ENCODE data around the gene PSMB7.

PSMB7 gene

DNA sequence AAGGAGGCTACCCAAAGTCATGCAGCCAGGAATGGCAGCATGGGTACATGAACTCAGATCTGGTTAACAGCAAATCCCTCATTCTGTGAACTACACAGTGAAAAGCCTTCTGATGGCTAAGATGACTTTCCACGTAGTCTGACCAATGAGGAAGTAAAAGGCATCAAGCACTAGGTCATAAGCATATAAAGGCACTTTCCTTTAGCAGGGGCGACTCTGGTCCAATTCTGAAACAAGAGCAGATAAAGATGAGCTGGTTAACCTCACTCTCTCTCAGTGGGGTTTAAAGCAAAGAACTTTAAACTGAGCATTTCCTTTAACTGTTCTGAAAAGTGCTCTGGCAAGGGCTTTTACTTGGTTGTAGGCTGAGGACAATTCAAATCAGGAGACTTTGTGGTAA is 21.1 kb downstream of the PSMB7 start:
- in situ Hi-C loops (cut with MboI; ENCODE audit: low sequenced_read_pairs, unreplicated experiment), result no loop called here
- TF ChIP-seq, protein P1, sequence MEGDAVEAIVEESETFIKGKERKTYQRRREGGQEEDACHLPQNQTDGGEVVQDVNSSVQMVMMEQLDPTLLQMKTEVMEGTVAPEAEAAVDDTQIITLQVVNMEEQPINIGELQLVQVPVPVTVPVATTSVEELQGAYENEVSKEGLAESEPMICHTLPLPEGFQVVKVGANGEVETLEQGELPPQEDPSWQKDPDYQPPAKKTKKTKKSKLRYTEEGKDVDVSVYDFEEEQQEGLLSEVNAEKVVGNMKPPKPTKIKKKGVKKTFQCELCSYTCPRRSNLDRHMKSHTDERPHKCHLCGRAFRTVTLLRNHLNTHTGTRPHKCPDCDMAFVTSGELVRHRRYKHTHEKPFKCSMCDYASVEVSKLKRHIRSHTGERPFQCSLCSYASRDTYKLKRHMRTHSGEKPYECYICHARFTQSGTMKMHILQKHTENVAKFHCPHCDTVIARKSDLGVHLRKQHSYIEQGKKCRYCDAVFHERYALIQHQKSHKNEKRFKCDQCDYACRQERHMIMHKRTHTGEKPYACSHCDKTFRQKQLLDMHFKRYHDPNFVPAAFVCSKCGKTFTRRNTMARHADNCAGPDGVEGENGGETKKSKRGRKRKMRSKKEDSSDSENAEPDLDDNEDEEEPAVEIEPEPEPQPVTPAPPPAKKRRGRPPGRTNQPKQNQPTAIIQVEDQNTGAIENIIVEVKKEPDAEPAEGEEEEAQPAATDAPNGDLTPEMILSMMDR (IDR thresholded peaks at IDR 0.05; ENCODE audit: borderline replicate concordance, control extremely low read depth, extremely low read depth, insufficient read depth, missing control alignments), result no peak
- DNase-seq (ENCODE audit: low spot score), result peak; percentile 45

DNA sequence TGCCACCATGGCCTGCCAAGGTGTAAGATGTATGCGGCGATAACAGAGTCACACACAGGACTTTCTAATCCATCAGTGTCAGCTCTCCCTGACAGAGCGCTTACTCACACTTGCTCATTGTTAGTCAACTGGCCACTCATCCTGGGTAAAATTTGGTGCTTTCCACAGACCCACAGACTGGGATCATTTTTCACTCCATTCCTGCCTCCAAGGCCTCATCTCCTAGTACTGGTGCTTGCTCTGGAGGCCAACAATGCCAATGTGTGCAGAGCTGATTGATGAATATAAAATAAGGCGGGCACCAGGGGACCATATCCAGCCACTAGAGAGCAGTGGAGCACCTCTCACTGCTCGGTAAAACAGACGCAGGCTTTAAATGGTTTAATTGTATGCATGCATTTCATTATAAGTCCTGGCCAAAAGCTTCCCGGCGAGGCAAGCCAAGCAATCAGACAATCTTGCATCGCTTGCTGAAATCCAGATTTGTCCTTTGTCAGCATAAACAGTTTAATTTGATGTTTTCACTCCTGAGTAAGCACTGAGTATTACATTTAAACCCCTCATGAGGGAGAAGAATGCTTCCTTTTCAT is 22.3 kb downstream of the PSMB7 start:
- no peak for DNase-seq (ENCODE audit: low spot score)
- in situ Hi-C loops (cut with MboI; ENCODE audit: low sequenced_read_pairs, unreplicated experiment), result no loop called here
- TF ChIP-seq, protein P1 (IDR thresholded peaks at IDR 0.05; ENCODE audit: borderline replicate concordance, control extremely low read depth, extremely low read depth, insufficient read depth, missing control alignments), result no peak

DNA sequence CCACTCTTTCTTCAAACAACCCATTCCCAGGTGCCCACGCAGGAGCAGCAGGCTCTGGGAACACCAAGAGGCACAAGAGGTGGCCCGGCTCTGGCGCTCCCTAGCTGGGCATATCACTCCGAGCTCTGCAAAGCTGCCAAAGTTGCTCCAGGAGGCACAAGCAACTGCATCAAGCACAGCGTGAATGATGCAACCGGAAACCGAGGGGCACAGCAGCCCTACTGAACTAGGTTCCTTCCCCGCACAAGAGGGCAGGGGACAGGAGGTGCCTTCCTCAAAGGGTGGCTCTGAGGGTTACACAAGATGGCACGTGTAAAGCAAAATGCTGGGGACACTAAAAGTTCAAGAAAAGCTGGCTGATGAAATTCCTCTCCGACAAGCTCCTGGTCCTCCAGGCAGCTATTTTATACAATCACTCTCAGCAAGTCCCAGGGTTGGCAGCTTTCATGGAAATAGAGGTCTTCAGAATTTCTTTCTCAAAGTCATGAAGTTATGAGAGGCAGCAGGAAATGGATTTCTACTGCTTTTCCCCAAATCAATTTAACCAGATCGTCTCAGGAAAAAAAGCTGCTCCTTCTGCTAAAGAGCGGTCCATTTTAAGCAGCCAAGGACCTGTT is 22.9 kb downstream of the PSMB7 start:
- no peak for DNase-seq (ENCODE audit: low spot score)
- in situ Hi-C loops (cut with MboI; ENCODE audit: low sequenced_read_pairs, unreplicated experiment), result no loop called here
- TF ChIP-seq, protein P1 (IDR thresholded peaks at IDR 0.05; ENCODE audit: borderline replicate concordance, control extremely low read depth, extremely low read depth, insufficient read depth, missing control alignments), result no peak

DNA sequence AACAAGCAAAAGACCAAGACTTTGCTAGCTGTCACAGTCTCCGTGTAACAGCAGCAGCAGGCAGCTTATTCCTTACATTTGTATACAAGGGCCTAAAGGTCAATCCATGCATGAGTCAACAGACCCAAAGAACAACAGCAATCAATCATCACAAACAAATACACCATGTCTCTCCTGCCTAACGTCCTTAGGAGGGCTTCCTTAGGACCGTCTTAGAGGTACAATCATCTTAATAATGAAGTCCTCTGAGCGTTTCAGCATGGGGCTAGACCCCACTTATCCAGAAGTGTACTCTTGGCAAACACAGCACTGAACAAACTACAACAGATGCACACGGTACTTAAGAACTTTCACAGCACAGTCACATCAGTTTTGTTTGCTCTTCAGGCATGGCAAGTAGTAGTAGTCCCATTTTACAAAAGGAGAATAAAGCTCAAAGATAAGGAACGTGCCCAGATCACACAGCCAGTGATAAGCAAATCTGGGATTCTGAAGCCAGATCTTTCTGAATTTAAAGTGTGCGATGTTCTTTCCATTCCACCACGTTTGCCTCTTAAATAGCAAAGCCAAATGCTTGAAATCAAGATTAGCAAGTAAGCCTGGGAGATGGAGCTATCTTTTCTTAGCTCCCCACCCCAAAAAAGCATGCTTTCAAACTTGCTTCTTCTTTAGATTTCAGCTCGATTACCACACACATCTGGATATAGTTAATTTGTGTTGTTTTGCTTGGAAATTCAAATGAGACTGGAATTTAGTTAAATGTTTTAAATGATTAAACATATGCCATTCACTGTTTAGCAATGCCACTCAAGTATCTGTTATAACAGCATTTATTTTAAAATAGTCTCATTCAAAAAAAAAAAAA is 24.2 kb downstream of the PSMB7 start:
- in situ Hi-C loops (cut with MboI; ENCODE audit: low sequenced_read_pairs, unreplicated experiment), result no loop called here

DNA sequence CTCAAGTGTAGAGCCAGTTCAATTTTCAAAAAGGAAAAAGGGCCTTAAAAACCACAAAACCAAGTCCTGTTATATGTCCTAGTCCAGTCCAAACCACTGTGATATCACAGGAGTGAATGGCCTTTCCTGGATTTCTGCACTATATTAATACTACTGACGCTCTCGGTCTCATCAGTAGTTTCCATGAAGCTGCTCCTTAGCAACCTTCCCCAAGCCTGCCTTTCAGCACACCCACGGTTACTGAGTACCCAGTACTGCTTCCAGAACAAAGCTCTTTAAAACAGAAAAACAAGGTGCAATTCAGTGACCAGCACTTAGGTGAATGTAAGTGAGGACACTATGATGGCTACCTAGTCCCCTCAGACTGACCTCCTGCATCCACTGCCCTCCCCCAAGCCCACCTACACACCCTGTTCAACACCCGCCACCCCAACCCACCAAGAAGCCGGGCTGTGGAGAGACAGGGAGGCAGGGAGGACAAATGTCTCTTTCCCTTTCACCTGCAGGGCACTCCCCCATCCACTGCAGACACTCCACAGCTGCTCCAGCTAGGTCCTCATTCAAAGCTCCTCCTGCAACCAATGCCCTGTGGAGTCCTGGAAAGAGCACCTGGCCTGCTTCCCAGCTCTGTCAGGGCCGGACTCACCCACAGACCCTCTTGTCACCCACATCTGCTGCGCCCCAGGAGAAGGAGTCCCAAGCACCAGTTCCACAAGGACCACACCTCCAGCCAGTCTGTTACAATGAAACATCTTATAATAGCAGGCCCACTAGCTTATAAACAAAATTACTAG is 25.9 kb downstream of the PSMB7 start:
- DNase-seq (ENCODE audit: low spot score), result no peak
- in situ Hi-C loops (cut with MboI; ENCODE audit: low sequenced_read_pairs, unreplicated experiment), result no loop called here
- TF ChIP-seq, protein P1 (IDR thresholded peaks at IDR 0.05; ENCODE audit: borderline replicate concordance, control extremely low read depth, extremely low read depth, insufficient read depth, missing control alignments), result no peak

More for the DNA sequence above, 24.2 kb downstream of the PSMB7 start:
- DNase-seq (ENCODE audit: low spot score), result no peak
- TF ChIP-seq, protein P1 (IDR thresholded peaks at IDR 0.05; ENCODE audit: borderline replicate concordance, control extremely low read depth, extremely low read depth, insufficient read depth, missing control alignments), result no peak

All from GM13976 (cell line).